Rectal smooth muscle tissue (tissue), 1 donor: ENCODE data around the gene SV2B.
A peak's percentile ranks its signal among the peaks of the same experiment; 100 is the strongest.

Source experiments
- H3K27ac ChIP-seq: one replicate; pipeline ENCODE4 v1.7.0; 2013; ENCODE audit warnings: low read depth, low read length, inconsistent platforms
- H3K27me3 ChIP-seq: one replicate; pipeline ENCODE4 v1.7.0; 2013; ENCODE audit warnings: low read length; ENCODE audit not compliant: control insufficient read depth, insufficient read depth
- H3K36me3 ChIP-seq: one replicate; pipeline ENCODE4 v1.7.0; 2013; ENCODE audit warnings: low read length; ENCODE audit not compliant: control insufficient read depth, insufficient read depth
- H3K4me1 ChIP-seq: one replicate; pipeline ENCODE4 v1.7.0; 2013; ENCODE audit warnings: low read length; ENCODE audit not compliant: control insufficient read depth, insufficient read depth
- H3K4me3 ChIP-seq: one replicate; pipeline ENCODE4 v1.7.0; 2013; ENCODE audit warnings: low read length
- H3K9ac ChIP-seq: one replicate; pipeline ENCODE4 v1.7.0; 2013; ENCODE audit warnings: low read length

The SV2B gene

GRCh38 chr15:91099995-91100813 lies at the start of gene SV2B:
SV2B (plus strand) TSS chr15:91100257; CDS start chr15:91226264, 126,007 bp downstream.
- H3K27me3 ChIP-seq, result peaks cover 24% of the 10 kb centered on the region
- no peak within 1 kb of the TSS for H3K9ac ChIP-seq
- no peak within 1 kb of the TSS for H3K27ac ChIP-seq
- H3K4me1 ChIP-seq, result no peaks in the 10 kb centered on the region
- peak within 1 kb of the TSS; percentile 52 for H3K4me3 ChIP-seq
- H3K36me3 ChIP-seq, result no peaks in the 10 kb centered on the region

DNA sequence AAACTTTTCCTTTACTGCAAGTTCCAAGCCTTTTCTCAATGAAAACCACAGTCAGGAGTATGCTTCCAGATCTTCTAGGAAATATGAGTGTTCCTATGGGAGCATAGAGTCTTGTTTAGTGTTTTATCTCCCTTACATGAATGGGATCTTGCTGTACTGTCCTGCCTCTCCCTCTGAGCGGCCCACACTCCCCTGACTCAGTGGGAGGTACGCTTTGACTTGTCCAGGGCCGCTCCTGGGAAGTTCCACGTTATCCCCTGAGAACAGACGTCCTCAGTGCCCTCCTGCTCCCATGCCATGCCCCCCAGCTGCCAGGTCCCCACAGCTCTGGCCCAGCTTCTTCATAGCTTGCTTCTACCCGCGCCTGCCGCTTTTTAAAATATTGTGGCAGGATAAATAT lies 48.8 kb upstream of the SV2B start:
- H3K27ac ChIP-seq, result no peak overlapping the region
- H3K9ac ChIP-seq, result no peak overlapping the region
- H3K36me3 ChIP-seq, result no peaks in the 10 kb centered on the region
- H3K4me3 ChIP-seq, result no peak overlapping the region
- peaks cover 6% of the 10 kb centered on the region for H3K27me3 ChIP-seq
- H3K4me1 ChIP-seq, result peaks cover 3% of the 10 kb centered on the region

DNA sequence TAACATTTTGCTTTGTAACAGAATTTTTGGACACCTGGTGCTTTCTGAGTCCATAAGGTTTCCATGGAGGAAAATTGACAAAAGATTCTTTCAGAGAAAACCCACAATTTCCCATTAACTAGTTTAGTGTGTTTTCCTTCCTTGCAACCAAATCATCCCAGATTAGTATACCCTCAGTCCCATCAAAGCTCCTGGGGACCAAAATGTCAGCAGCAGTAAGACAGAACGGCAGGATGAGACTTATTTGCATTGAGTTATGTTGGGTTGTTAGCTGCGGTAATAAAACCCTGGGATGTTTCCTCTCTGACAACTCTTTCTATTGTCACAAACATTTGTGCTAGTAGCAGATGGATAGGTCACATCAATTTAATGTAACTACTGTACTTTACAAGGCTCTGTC lies 45.2 kb upstream of the SV2B start:
- H3K4me3 ChIP-seq, result no peak overlapping the region
- no peak overlapping the region for H3K27ac ChIP-seq
- H3K4me1 ChIP-seq, result peaks cover 3% of the 10 kb centered on the region
- H3K27me3 ChIP-seq, result peaks cover 6% of the 10 kb centered on the region
- H3K36me3 ChIP-seq, result no peaks in the 10 kb centered on the region
- no peak overlapping the region for H3K9ac ChIP-seq

DNA sequence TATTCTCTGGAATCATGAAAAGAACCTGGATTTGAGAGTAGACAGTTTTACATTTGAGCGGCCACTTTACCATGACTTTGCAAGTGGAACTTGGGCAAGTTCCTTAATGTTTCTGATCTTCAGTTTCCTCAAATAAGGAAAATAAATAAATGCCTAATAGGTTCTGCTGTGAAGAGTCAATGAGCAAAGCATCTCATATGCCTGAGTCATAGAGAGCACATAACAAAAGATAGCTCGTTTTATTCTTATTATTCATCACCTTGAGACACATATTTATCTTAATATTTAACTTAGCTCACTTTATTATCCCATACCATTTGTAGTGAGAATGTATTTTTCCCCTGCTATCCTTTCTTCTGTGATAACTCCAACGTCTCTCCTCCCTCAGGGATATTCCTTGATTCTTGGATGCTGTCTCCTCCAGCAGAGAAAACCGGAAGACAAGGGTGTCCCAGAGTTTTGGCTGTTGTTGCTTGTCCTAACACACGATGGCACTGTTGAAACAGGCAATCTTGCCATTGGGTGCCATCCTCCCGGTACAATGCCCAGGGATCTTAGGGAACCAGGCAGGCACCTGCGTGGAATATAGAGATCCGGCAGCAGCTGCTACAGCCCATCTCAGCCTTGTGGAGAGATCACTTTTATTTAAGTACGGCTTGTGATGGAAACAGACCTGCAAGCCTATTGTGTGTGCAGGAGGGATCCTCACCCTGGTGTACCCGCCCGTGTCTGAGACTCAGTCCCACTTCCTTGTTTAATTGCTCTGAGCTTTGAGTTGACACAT lies 44.3 kb upstream of the SV2B start:
- Histone ChIP-seq H3K27me3 (peaks cover 6% of the 10 kb centered on the region), H3K27ac (no peak overlapping the region)

GRCh38 chr15:91061230-91061629 lies 38.8 kb upstream of the SV2B start:
- Histone ChIP-seq H3K27me3 (peaks cover under 1% of the 10 kb centered on the region), H3K4me3 (no peak overlapping the region), H3K4me1 (no peaks in the 10 kb centered on the region), H3K36me3 (no peaks in the 10 kb centered on the region), H3K9ac (no peak overlapping the region), H3K27ac (no peak overlapping the region)

More for the DNA sequence above, 44.3 kb upstream of the SV2B start:
- H3K4me1 ChIP-seq, result peaks cover 3% of the 10 kb centered on the region
- no peak overlapping the region for H3K4me3 ChIP-seq
- no peaks in the 10 kb centered on the region for H3K36me3 ChIP-seq
- no peak overlapping the region for H3K9ac ChIP-seq

- Histone ChIP-seq H3K36me3 (no peaks in the 10 kb centered on the region), H3K27me3 (no peaks in the 10 kb centered on the region), H3K27ac (no peak overlapping the region), H3K9ac (no peak overlapping the region), H3K4me3 (no peak overlapping the region), H3K4me1 (no peaks in the 10 kb centered on the region)
Observed at GRCh38 chr15:91061997-91062396, 38.1 kb upstream of the SV2B start.

DNA sequence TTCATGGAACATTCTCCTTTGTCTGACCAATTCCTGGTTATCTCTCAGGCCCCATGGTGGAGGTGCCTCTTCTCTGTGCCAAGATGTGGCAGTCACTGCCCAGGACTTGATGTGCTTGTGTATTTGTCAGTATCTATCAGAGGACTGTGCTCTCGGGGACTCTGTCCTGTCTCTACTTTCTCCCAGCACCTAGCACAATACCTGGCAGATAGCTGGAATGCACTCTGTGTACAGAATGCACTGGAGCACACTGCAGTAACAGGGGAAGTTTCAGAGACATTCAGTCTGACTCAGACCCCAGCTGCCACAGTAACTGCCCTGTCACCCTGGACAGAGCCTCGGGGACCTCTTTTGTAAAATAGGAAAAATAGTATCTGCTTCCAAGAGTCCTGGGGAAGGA lies 34.6 kb upstream of the SV2B start:
- H3K4me3 ChIP-seq, result no peak overlapping the region
- H3K27ac ChIP-seq, result no peak overlapping the region
- H3K4me1 ChIP-seq, result no peaks in the 10 kb centered on the region
- no peak overlapping the region for H3K9ac ChIP-seq
- no peaks in the 10 kb centered on the region for H3K27me3 ChIP-seq
- no peaks in the 10 kb centered on the region for H3K36me3 ChIP-seq

GRCh38 chr15:91067036-91067435 lies 33.0 kb upstream of the SV2B start:
- H3K36me3 ChIP-seq, result no peaks in the 10 kb centered on the region
- H3K4me1 ChIP-seq, result no peaks in the 10 kb centered on the region
- no peaks in the 10 kb centered on the region for H3K27me3 ChIP-seq
- no peak overlapping the region for H3K9ac ChIP-seq
- H3K27ac ChIP-seq, result no peak overlapping the region
- H3K4me3 ChIP-seq, result no peak overlapping the region

DNA sequence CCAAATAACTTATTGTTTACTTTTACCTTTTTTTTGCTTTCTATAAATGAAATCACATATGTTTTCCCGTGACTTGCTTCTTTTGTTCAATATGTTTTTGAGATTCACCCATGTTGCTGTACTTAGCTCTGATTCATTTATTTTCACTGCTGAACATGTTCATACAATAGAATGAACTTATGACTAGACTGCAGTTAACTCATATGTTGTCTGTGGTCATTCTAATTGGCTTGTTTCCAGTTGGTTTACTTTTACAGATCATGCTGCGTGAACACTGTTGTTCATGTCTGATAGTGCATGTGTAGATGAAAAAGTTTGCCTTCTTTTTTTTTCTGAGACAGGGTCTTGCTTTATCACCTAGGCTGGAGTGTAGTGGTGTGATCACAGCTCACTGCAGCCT lies 31.6 kb upstream of the SV2B start:
- no peak overlapping the region for H3K4me3 ChIP-seq
- H3K27ac ChIP-seq, result no peak overlapping the region
- H3K9ac ChIP-seq, result no peak overlapping the region
- H3K27me3 ChIP-seq, result no peaks in the 10 kb centered on the region
- no peaks in the 10 kb centered on the region for H3K36me3 ChIP-seq
- H3K4me1 ChIP-seq, result no peaks in the 10 kb centered on the region

- no peak overlapping the region for H3K9ac ChIP-seq
- no peaks in the 10 kb centered on the region for H3K36me3 ChIP-seq
- H3K27me3 ChIP-seq, result no peaks in the 10 kb centered on the region
Observed at GRCh38 chr15:91068966-91069365, 31.1 kb upstream of the SV2B start.

DNA sequence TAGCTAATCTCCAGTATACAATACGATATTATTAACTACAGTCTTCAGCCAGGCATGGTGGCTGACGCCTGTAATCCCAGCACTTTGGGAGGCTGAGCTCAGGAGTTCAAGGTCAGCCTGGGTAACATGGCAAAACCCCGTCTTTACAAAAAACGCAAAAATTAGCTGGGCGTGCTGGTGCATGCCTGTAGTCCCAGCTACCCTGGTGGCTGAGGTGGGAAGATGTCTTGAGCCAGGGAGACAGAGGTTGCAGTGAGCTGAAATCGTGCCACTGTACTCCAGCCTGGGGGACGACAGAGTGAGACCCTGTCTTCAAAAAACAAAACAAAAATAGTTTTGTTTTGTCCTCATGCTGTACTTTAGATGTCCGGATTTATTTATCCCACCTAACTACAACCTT lies 29.2 kb upstream of the SV2B start:
- Histone ChIP-seq H3K4me1 (no peaks in the 10 kb centered on the region), H3K4me3 (no peak overlapping the region), H3K9ac (no peak overlapping the region), H3K36me3 (no peaks in the 10 kb centered on the region), H3K27me3 (no peaks in the 10 kb centered on the region), H3K27ac (no peak overlapping the region)

More at GRCh38 chr15:91068966-91069365, 31.1 kb upstream of the SV2B start:
- H3K4me1 ChIP-seq, result no peaks in the 10 kb centered on the region
- no peak overlapping the region for H3K27ac ChIP-seq
- no peak overlapping the region for H3K4me3 ChIP-seq

GRCh38 chr15:91072161-91072560 lies 27.9 kb upstream of the SV2B start:
- H3K9ac ChIP-seq, result no peak overlapping the region
- H3K27me3 ChIP-seq, result no peaks in the 10 kb centered on the region
- H3K4me1 ChIP-seq, result no peaks in the 10 kb centered on the region
- no peak overlapping the region for H3K4me3 ChIP-seq
- no peaks in the 10 kb centered on the region for H3K36me3 ChIP-seq
- no peak overlapping the region for H3K27ac ChIP-seq
